ENCODE results near the gene FBXL2. TPM values are rescaled to one million over a fixed set of nuclear protein-coding genes. Genes with fewer than 3 reads are reported as not detected.
A peak's percentile ranks its signal among the peaks of the same experiment; 100 is the strongest.

FBXL2 gene
- total and polyA plus RNA-seq, 7 experiments from 2014 or later: 0.09 to 0.10 TPM; not detected in 5

GRCh38 chr3:33269385-33269784, 7.9 kb upstream of the FBXL2 start:
- ChIA-PET CTCF (no interaction called here), POLR2A (no interaction called here)
- H3K27me3 Mint-ChIP-seq: peaks cover 1 to 55% (median 31%) of the 10 kb centered on the region in 5 donors
- peaks cover 0 to 8% (median 0%) of the 10 kb centered on the region in 5 donors for H3K36me3 Mint-ChIP-seq
- DNase-seq (no peak), ATAC-seq (no peak)
- H3K4me1 Mint-ChIP-seq: no peaks in the 10 kb centered on the region
- H3K4me3 Mint-ChIP-seq: no peak overlapping the region
- peaks cover 0 to 6% (median 0%) of the 10 kb centered on the region in 3 experiments for H3K9me3 ChIP-seq (ENCODE audit: control insufficient read depth in 2 of 3, low read length in 3 of 3)
- H3K4me3 ChIP-seq (ENCODE audit: low read length): no peak overlapping the region
- peaks cover 2 to 49% (median 13%) of the 10 kb centered on the region in 11 donors for H3K9me3 Mint-ChIP-seq
- intact Hi-C loops (cut with micrococcal nuclease): no loop called here
- H3K27ac Mint-ChIP-seq: no peak overlapping the region
- no peaks in the 10 kb centered on the region for H3K4me1 ChIP-seq (ENCODE audit: control insufficient read depth in 2 of 2, insufficient read depth in 2 of 2, low read length in 2 of 2)
- no peak overlapping the region for H3K27ac ChIP-seq (ENCODE audit: low read depth, low read length)
- no peaks in the 10 kb centered on the region for H3K36me3 ChIP-seq (ENCODE audit: control insufficient read depth in 2 of 3, insufficient read depth in 3 of 3, low read length in 3 of 3)
- H3K27me3 ChIP-seq (ENCODE audit: control insufficient read depth in 2 of 2, insufficient read depth in 2 of 2, low read length in 2 of 2): no peaks in the 10 kb centered on the region

DNA sequence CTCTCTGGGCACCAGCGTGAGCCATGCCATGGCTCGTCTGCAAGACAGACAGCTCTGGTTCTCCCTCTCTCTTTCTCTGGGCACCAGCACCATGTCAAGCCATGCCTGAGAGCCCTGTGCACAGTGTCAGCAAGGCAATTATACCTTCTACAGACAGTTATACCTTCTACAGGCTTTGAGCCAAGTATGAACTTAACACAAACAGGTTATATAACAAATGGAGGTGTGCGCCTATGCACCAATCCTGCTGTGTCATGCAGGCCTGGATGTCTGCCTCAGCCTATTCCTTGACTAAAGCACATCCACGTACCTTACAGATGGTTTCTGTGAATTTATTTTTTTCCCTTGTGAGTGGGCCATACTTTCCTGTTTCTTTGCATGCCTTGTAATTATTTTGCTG, 5.9 kb upstream of the FBXL2 start:
- DNase-seq (no peak), ATAC-seq (no peak)
- no peaks in the 10 kb centered on the region for H3K27me3 ChIP-seq (ENCODE audit: control insufficient read depth in 2 of 2, insufficient read depth in 2 of 2, low read length in 2 of 2)
- H3K4me1 Mint-ChIP-seq: peaks cover 0 to 5% (median 0%) of the 10 kb centered on the region in 7 donors
- H3K27ac ChIP-seq (ENCODE audit: low read depth, low read length): no peak overlapping the region
- H3K36me3 Mint-ChIP-seq: peaks cover 0 to 10% (median 0%) of the 10 kb centered on the region in 5 donors
- no peaks in the 10 kb centered on the region for H3K36me3 ChIP-seq (ENCODE audit: control insufficient read depth in 2 of 3, insufficient read depth in 3 of 3, low read length in 3 of 3)
- no peak overlapping the region for H3K4me3 Mint-ChIP-seq
- POLR2A ChIA-PET: no interaction called here
- H3K4me1 ChIP-seq (ENCODE audit: control insufficient read depth in 2 of 2, insufficient read depth in 2 of 2, low read length in 2 of 2): no peaks in the 10 kb centered on the region
- H3K27ac Mint-ChIP-seq: no peak overlapping the region
- peaks cover 0 to 6% (median 0%) of the 10 kb centered on the region in 3 experiments for H3K9me3 ChIP-seq (ENCODE audit: control insufficient read depth in 2 of 3, low read length in 3 of 3)
- intact Hi-C loops (cut with micrococcal nuclease): no loop called here
- no peak overlapping the region for H3K4me3 ChIP-seq (ENCODE audit: low read length)
- CTCF ChIA-PET: no interaction called here
- H3K9me3 Mint-ChIP-seq: peaks cover 0 to 48% (median 8%) of the 10 kb centered on the region in 11 donors
- H3K27me3 Mint-ChIP-seq: peaks cover 7 to 60% (median 33%) of the 10 kb centered on the region in 5 donors

GRCh38 chr3:33273628-33274027, 3.6 kb upstream of the FBXL2 start:
- Mint-ChIP-seq H3K36me3 (peaks cover 0 to 15% (median 0%) of the 10 kb centered on the region in 5 donors), H3K4me1 (peaks cover 0 to 16% (median 8%) of the 10 kb centered on the region in 7 donors), H3K27me3 (peaks cover 24 to 68% (median 48%) of the 10 kb centered on the region in 5 donors), H3K4me3 (no peak overlapping the region), H3K9me3 (peaks cover 0 to 31% (median 7%) of the 10 kb centered on the region in 11 donors), H3K27ac (no peak overlapping the region)
- H3K9me3 ChIP-seq (ENCODE audit: control insufficient read depth in 2 of 3, low read length in 3 of 3): peaks cover 0 to 6% (median 0%) of the 10 kb centered on the region in 3 experiments
- peaks cover 0 to 4% of the 10 kb centered on the region in 2 donors for H3K27me3 ChIP-seq (ENCODE audit: control insufficient read depth in 2 of 2, insufficient read depth in 2 of 2, low read length in 2 of 2)
- H3K4me1 ChIP-seq (ENCODE audit: control insufficient read depth in 2 of 2, insufficient read depth in 2 of 2, low read length in 2 of 2): peaks cover 0 to 3% of the 10 kb centered on the region in 2 donors
- no peaks in the 10 kb centered on the region for H3K36me3 ChIP-seq (ENCODE audit: control insufficient read depth in 2 of 3, insufficient read depth in 3 of 3, low read length in 3 of 3)
- no peak overlapping the region for H3K27ac ChIP-seq (ENCODE audit: low read depth, low read length)
- DNase-seq (no peak), ATAC-seq (no peak)
- no peak overlapping the region for H3K4me3 ChIP-seq (ENCODE audit: low read length)
- CTCF ChIA-PET: no interaction called here
- POLR2A ChIA-PET: no interaction called here
- intact Hi-C loops (cut with micrococcal nuclease): no loop called here

GRCh38 chr3:33278163-33278562, 921 bp downstream of the FBXL2 start:
- POLR2A ChIA-PET: no interaction called here

DNA sequence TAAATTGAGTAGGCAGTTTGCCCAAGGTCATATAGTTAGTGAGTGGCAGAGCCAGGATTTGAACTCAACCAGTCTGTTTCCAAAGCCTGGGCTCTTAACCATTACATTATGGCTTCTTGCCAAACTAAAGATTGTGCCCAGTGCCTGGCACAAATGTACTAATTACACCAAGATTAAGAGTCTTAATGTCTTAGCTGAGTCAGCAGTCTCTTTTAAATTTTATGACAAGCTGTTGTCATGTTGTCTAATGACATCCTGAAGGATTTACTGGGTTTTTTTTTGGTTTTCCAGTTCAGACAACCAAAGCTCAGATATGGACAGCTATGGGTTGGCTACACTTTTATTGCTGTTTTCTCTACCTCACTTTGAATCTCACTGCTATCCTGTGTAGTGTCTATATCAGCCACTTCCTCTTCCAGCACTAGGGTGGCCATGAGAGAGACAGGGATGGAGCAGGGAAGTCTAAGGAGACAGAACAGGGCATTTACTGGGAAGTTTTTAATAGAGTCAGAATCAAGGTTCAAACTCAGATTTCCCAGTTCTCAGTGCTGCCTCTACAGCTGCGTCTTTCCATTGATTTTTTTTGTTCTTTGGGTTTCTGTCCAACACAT, 10.5 kb downstream of the FBXL2 start:
- intact Hi-C loops (cut with micrococcal nuclease): no loop called here
- H3K27ac ChIP-seq (ENCODE audit: low read depth, low read length): no peak overlapping the region
- no peak overlapping the region for H3K27ac Mint-ChIP-seq
- no peak overlapping the region for H3K4me3 Mint-ChIP-seq
- peaks cover 14 to 52% (median 45%) of the 10 kb centered on the region in 5 donors for H3K27me3 Mint-ChIP-seq
- DNase-seq: no peak
- ChIA-PET POLR2A (no interaction called here), CTCF (no interaction called here)
- no peaks in the 10 kb centered on the region for H3K27me3 ChIP-seq (ENCODE audit: control insufficient read depth in 2 of 2, insufficient read depth in 2 of 2, low read length in 2 of 2)
- no peak overlapping the region for H3K4me3 ChIP-seq (ENCODE audit: low read length)
- peaks cover 10 to 61% (median 27%) of the 10 kb centered on the region in 11 donors for H3K9me3 Mint-ChIP-seq
- no peak for ATAC-seq
- H3K9me3 ChIP-seq (ENCODE audit: control insufficient read depth in 2 of 3, low read length in 3 of 3): peaks cover 0 to 3% (median 0%) of the 10 kb centered on the region in 3 experiments
- H3K36me3 Mint-ChIP-seq: peaks cover 0 to 18% (median 3%) of the 10 kb centered on the region in 5 donors
- H3K4me1 ChIP-seq (ENCODE audit: control insufficient read depth in 2 of 2, insufficient read depth in 2 of 2, low read length in 2 of 2): no peaks in the 10 kb centered on the region
- H3K4me1 Mint-ChIP-seq: no peaks in the 10 kb centered on the region
- no peaks in the 10 kb centered on the region for H3K36me3 ChIP-seq (ENCODE audit: control insufficient read depth in 2 of 3, insufficient read depth in 3 of 3, low read length in 3 of 3)

More at GRCh38 chr3:33278163-33278562, 921 bp downstream of the FBXL2 start:
- Histone ChIP-seq H3K36me3 (ENCODE audit: control insufficient read depth in 2 of 3, insufficient read depth in 3 of 3, low read length in 3 of 3) (no peaks in the 10 kb centered on the region), H3K4me1 (ENCODE audit: control insufficient read depth in 2 of 2, insufficient read depth in 2 of 2, low read length in 2 of 2) (peaks cover 0 to 3% of the 10 kb centered on the region in 2 donors), H3K27ac (ENCODE audit: low read depth, low read length) (no peak overlapping the region), H3K4me3 (ENCODE audit: low read length) (no peak overlapping the region), H3K27me3 (ENCODE audit: control insufficient read depth in 2 of 2, insufficient read depth in 2 of 2, low read length in 2 of 2) (peaks cover 0 to 4% of the 10 kb centered on the region in 2 donors), H3K9me3 (ENCODE audit: control insufficient read depth in 2 of 3, low read length in 3 of 3) (no peaks in the 10 kb centered on the region)
- intact Hi-C loops (cut with micrococcal nuclease): no loop called here
- CTCF ChIA-PET: no interaction called here
- Mint-ChIP-seq H3K36me3 (peaks cover 0 to 15% (median 0%) of the 10 kb centered on the region in 5 donors), H3K27me3 (peaks cover 37 to 77% (median 71%) of the 10 kb centered on the region in 5 donors), H3K4me1 (peaks cover 0 to 16% (median 8%) of the 10 kb centered on the region in 7 donors), H3K9me3 (peaks cover 0 to 22% (median 5%) of the 10 kb centered on the region in 11 donors), H3K27ac (no peak overlapping the region), H3K4me3 (peak overlapping the region in 8 of 10 donors; percentile 4 to 73 (median 35))
- ATAC-seq: no peak
- no peak for DNase-seq

DNA sequence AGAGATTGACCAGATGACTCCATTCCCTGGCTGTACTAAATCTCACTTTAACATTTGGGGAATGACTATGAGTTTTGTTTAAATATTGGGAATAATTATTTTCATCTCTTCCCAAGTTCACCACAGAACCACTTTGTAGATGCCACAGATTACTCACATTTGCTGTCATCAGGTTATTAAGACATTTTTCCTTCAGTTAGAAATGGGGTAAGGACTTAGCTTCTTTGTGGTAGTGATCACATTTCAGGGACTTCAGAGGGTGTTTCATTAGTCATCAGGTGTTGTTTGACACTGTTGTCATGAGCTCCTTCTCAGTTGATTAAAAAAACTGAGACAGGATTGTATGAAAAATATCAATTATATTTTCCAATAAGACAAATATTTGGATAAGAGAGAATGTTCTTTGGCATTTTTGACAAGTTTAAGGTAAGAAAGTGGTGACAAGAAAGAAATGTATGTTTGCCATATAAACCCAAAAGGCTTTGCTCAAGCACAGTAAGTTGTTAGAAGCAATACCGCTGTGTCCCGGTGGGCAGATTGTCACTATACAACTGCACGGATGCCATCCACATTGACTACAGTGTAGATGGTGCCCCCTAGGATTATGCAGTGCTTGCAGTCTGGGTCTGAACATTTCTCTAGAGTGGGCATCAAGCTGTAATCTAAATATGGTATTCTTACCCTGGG, 22.3 kb downstream of the FBXL2 start:
- Histone ChIP-seq H3K27ac (ENCODE audit: low read depth, low read length) (no peak overlapping the region), H3K4me1 (ENCODE audit: control insufficient read depth in 2 of 2, insufficient read depth in 2 of 2, low read length in 2 of 2) (no peaks in the 10 kb centered on the region), H3K4me3 (ENCODE audit: low read length) (no peak overlapping the region), H3K9me3 (ENCODE audit: control insufficient read depth in 2 of 3, low read length in 3 of 3) (no peaks in the 10 kb centered on the region), H3K27me3 (ENCODE audit: control insufficient read depth in 2 of 2, insufficient read depth in 2 of 2, low read length in 2 of 2) (peaks cover 0 to 3% of the 10 kb centered on the region in 2 donors), H3K36me3 (ENCODE audit: control insufficient read depth in 2 of 3, insufficient read depth in 3 of 3, low read length in 3 of 3) (no peaks in the 10 kb centered on the region)
- ChIA-PET POLR2A (no interaction called here), CTCF (no interaction called here)
- intact Hi-C loops (cut with micrococcal nuclease): no loop called here
- peaks cover 0 to 10% (median 4%) of the 10 kb centered on the region in 5 donors for H3K27me3 Mint-ChIP-seq
- H3K4me3 Mint-ChIP-seq: no peak overlapping the region
- H3K27ac Mint-ChIP-seq: no peak overlapping the region
- H3K9me3 Mint-ChIP-seq: peaks cover 0 to 5% (median 0%) of the 10 kb centered on the region in 11 donors
- DNase-seq: no peak
- H3K36me3 Mint-ChIP-seq: peaks cover 0 to 3% (median 0%) of the 10 kb centered on the region in 5 donors
- ATAC-seq: no peak
- no peaks in the 10 kb centered on the region for H3K4me1 Mint-ChIP-seq
